ENCODE results near the gene IRF7.

The IRF7 gene

GRCh38 chr11:563812-564578, 51.8 kb downstream of the IRF7 start:
- no peak for DNase-seq (ENCODE audit: low read depth)

GRCh38 chr11:563066-563811, 52.5 kb downstream of the IRF7 start:
- DNase-seq (ENCODE audit: low read depth) = no peak
